Measurements from ENCODE around the gene DYSF. TPM values are rescaled to one million over a fixed set of nuclear protein-coding genes. Genes with fewer than 3 reads are reported as not detected.

The DYSF gene
- total RNA-seq, 1 experiment from 2014 or later = 0.31 TPM

- BruUV-seq (replicated peaks) = no TSS peak
- intact Hi-C loops (cut with micrococcal nuclease; ENCODE audit: unreplicated experiment) (no loop called here), in situ Hi-C loops (cut with HindIII; ENCODE audit: low pct_unique_long_range_greater_than_20kb, low sequenced_read_pairs) (no loop called here)
- no peak for DNase-seq (ENCODE audit: low read depth, low spot score)
- Histone ChIP-seq H3K4me3 (ENCODE audit: low read depth in 2 of 2, low read length in 2 of 2) (peak overlapping the region in 1 of 2 experiments; percentile 40; a peak in 3 of 4 replicates), H3K9me3 (ENCODE audit: control insufficient read depth, insufficient read depth, low read depth, low read length) (no peaks in the 10 kb centered on the region), H3K36me3 (ENCODE audit: control insufficient read depth, insufficient read depth, low read length) (no peaks in the 10 kb centered on the region), H3K27ac (ENCODE audit: low read length) (no peak overlapping the region), H3K4me1 (ENCODE audit: control insufficient read depth, insufficient read depth, low read length) (no peaks in the 10 kb centered on the region; the same call in 1 of the 2 replicates), H3K27me3 (ENCODE audit: control insufficient read depth, insufficient read depth, low read length) (no peaks in the 10 kb centered on the region; the same call in 1 of the 2 replicates)
- POLR2A ChIA-PET = no interaction called here
- CTCF ChIA-PET = no interaction called here
- ATAC-seq = peak; percentile 28; the same call in 1 of the 2 replicates
- TF ChIP-seq SIN3A (IDR thresholded peaks at IDR 0.05; ENCODE audit: borderline replicate concordance, insufficient read depth, low read depth, low read length) (no peak), TCF7L2 (IDR thresholded peaks at IDR 0.05; ENCODE audit: low read depth, low read length) (no peak), POLR2AphosphoS5 (IDR thresholded peaks at IDR 0.05; ENCODE audit: low read depth, low read length) (no peak), REST (IDR thresholded peaks at IDR 0.05; ENCODE audit: insufficient read depth in 1 of 2, low read depth in 2 of 2, low read length in 1 of 2) (no peak), CTCF (IDR thresholded peaks at IDR 0.05) (no peak)
Measured at GRCh38 chr2:71454221-71455010, 1.1 kb downstream of the DYSF start.

GRCh38 chr2:71455011-71455740, 1.8 kb downstream of the DYSF start:
- no peak for TF ChIP-seq POLR2AphosphoS5 (IDR thresholded peaks at IDR 0.05; ENCODE audit: low read depth, low read length)
- TF ChIP-seq SIN3A (IDR thresholded peaks at IDR 0.05; ENCODE audit: borderline replicate concordance, insufficient read depth, low read depth, low read length) = no peak
- ATAC-seq = no peak
- H3K4me1 ChIP-seq (ENCODE audit: control insufficient read depth, insufficient read depth, low read length) = no peaks in the 10 kb centered on the region; the same call in 1 of the 2 replicates
- no peak overlapping the region for H3K27ac ChIP-seq (ENCODE audit: low read length)
- POLR2A ChIA-PET = no interaction called here
- H3K36me3 ChIP-seq (ENCODE audit: control insufficient read depth, insufficient read depth, low read length) = no peaks in the 10 kb centered on the region
- in situ Hi-C loops (cut with HindIII; ENCODE audit: low pct_unique_long_range_greater_than_20kb, low sequenced_read_pairs) (no loop called here), intact Hi-C loops (cut with micrococcal nuclease; ENCODE audit: unreplicated experiment) (no loop called here)
- CTCF ChIA-PET = no interaction called here
- H3K9me3 ChIP-seq (ENCODE audit: control insufficient read depth, insufficient read depth, low read depth, low read length) = no peaks in the 10 kb centered on the region
- no peak overlapping the region for H3K4me3 ChIP-seq (ENCODE audit: low read depth in 2 of 2, low read length in 2 of 2)
- H3K27me3 ChIP-seq (ENCODE audit: control insufficient read depth, insufficient read depth, low read length) = no peaks in the 10 kb centered on the region; the same call in 1 of the 2 replicates
- DNase-seq (ENCODE audit: low read depth, low spot score) = no peak
- no TSS peak for BruUV-seq (replicated peaks)
